Esophagus squamous epithelium (tissue), 4 donors: ENCODE data around the gene TBX3.

Source experiments
- POLR2A ChIP-seq, 4 donors: fragments of 450-650 bp; IDR thresholded peaks; one replicate each; pipeline ENCODE4 v1.6.1; 2017; ENCODE audit warnings: antibody characterized with exemption in 4 of 4, mild to moderate bottlenecking in 4 of 4, moderate library complexity in 3 of 4
- TF ChIP-seq, protein P1 (sequence below), 6 experiments: fragments of 450-650 bp in 4 of 6; fragments of 200-600 bp in 2 of 6; sonication (generic) in 2 of 6; IDR thresholded peaks; one replicate each; pipeline ENCODE4 v1.5.1; 2016 to 2019; ENCODE audit warnings: antibody characterized with exemption in 6 of 6, mild to moderate bottlenecking in 4 of 6, moderate library complexity in 4 of 6

DNA sequence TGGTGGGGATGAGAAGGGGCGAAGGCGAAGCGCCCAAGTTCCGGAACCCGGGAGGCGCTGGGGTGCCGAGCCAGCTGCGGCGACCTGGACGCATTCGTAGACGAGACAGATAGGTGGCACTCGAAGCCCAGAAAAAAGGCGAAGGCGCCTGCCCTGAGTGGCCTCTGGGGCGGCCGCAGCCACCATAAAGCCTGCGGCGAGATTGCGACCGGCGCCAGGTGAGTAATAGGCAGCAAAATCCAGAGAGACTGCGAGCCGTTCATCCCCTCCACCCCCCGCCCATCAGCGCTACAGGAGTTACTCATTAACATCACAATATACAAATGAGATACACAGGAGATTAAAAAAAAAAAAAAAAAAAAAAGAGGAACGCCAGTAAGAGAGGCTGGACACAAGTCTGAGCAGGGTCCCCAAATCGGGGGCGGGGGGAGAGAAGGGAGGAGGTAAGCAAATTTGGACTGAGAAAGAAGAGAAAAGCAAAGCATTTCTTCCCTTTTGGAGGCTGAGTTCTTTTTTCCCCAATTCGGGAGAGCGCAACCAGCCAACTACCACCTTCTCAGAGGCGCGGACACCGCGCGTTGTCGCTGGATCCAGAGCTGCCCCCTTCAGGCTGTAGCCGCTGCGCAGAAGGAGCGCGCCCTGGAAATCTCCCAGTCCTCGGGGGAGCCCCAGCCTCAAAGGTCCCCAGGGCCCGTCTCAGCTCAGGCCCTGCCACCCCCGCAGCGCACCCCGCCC lies 15.7 kb downstream of the TBX3 start:
- no peak for TF ChIP-seq POLR2A (IDR thresholded peaks at IDR 0.05)
- TF ChIP-seq, protein P1, sequence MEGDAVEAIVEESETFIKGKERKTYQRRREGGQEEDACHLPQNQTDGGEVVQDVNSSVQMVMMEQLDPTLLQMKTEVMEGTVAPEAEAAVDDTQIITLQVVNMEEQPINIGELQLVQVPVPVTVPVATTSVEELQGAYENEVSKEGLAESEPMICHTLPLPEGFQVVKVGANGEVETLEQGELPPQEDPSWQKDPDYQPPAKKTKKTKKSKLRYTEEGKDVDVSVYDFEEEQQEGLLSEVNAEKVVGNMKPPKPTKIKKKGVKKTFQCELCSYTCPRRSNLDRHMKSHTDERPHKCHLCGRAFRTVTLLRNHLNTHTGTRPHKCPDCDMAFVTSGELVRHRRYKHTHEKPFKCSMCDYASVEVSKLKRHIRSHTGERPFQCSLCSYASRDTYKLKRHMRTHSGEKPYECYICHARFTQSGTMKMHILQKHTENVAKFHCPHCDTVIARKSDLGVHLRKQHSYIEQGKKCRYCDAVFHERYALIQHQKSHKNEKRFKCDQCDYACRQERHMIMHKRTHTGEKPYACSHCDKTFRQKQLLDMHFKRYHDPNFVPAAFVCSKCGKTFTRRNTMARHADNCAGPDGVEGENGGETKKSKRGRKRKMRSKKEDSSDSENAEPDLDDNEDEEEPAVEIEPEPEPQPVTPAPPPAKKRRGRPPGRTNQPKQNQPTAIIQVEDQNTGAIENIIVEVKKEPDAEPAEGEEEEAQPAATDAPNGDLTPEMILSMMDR (IDR thresholded peaks at IDR 0.05), result peak; percentile 40 to 77 (median 54)
